NCI-H1092 (cell line): ENCODE measurements around the gene CCDC190.
"Not testable (repeated sequence)": the region's sequence is repeated elsewhere in the genome, so short reads cannot be mapped to it uniquely, and the experiment has no call there.

ENCODE experiments used
- DNase-seq: peaks from one replicate; lab custom pipeline; 2025; lab: John Stamatoyannopoulos, UW

CCDC190 gene

GRCh38 chr1:162877412-162877811 lies 16.4 kb upstream of the CCDC190 start:
- DNase-seq, result no peak

GRCh38 chr1:162876751-162877150 lies 15.8 kb upstream of the CCDC190 start:
- DNase-seq, result no peak

GRCh38 chr1:162873671-162874666 lies 13.0 kb upstream of the CCDC190 start:
- DNase-seq, result peak; percentile 4

- no peak for DNase-seq
These were observed 12.0 kb upstream of the CCDC190 start for GRCh38 chr1:162872981-162873380.

- not testable (repeated sequence) for DNase-seq
These were observed 10.4 kb upstream of the CCDC190 start for GRCh38 chr1:162871417-162871816.

GRCh38 chr1:162868972-162869371 lies 8.0 kb upstream of the CCDC190 start:
- DNase-seq, result no peak

- no peak for DNase-seq
These were observed 650 bp upstream of the CCDC190 start for GRCh38 chr1:162861625-162862024.

GRCh38 chr1:162859191-162859590 lies 1.8 kb downstream of the CCDC190 start:
- no peak for DNase-seq

GRCh38 chr1:162857850-162858249 lies 3.1 kb downstream of the CCDC190 start:
- DNase-seq, result no peak

- no peak for DNase-seq
These were observed 4.7 kb downstream of the CCDC190 start for GRCh38 chr1:162856260-162856659.

- no peak for DNase-seq
These were observed 5.4 kb downstream of the CCDC190 start for GRCh38 chr1:162855461-162856150.

- DNase-seq, result peak; percentile 74
These were observed 6.6 kb downstream of the CCDC190 start for GRCh38 chr1:162854245-162854882.

GRCh38 chr1:162851341-162851740 lies 9.6 kb downstream of the CCDC190 start:
- no peak for DNase-seq

- no peak for DNase-seq
These were observed 11.3 kb downstream of the CCDC190 start for GRCh38 chr1:162849711-162850110.

GRCh38 chr1:162847839-162848453 lies 13.0 kb downstream of the CCDC190 start:
- peak; percentile 66 for DNase-seq

- DNase-seq, result no peak
These were observed 14.4 kb downstream of the CCDC190 start for GRCh38 chr1:162846256-162847212.

GRCh38 chr1:162844153-162844552 lies 16.8 kb downstream of the CCDC190 start:
- no peak for DNase-seq

- no peak for DNase-seq
These were observed 20.6 kb downstream of the CCDC190 start for GRCh38 chr1:162840250-162840839.

- DNase-seq, result no peak
These were observed 22.1 kb downstream of the CCDC190 start for GRCh38 chr1:162838863-162839262.

GRCh38 chr1:162835157-162835899 lies 25.6 kb downstream of the CCDC190 start:
- DNase-seq, result no peak
